Activated T-helper 17 cell treated with anti-CD3 and anti-CD28 coated beads, Interleukin-2, amount 50 U/mL, for 72 hours (primary cell): ENCODE data around the gene COPE. TPM values are rescaled to one million over a fixed set of nuclear protein-coding genes. Genes with fewer than 3 reads are reported as not detected.
A peak's percentile ranks its signal among the peaks of the same experiment; 100 is the strongest.

Experiments used
- ATAC-seq: fragments of 150-1000 bp; cut with Tn5 transposase; replicated peaks from 2 replicates; pipeline ENCODE4 v1.10.0; 2021; ENCODE audit warnings: mild to moderate bottlenecking, moderate library complexity
- H3K27ac Mint-ChIP-seq: one replicate; pipeline ENCODE4 v1.8.0; 2022; ENCODE audit warnings: mixed read lengths
- H3K27me3 Mint-ChIP-seq: one replicate; pipeline ENCODE4 v1.8.0; 2022; ENCODE audit warnings: mixed read lengths
- H3K36me3 Mint-ChIP-seq: one replicate; pipeline ENCODE4 v1.8.0; 2022; ENCODE audit warnings: low read depth, mild to moderate bottlenecking, mixed read lengths
- H3K4me1 Mint-ChIP-seq: one replicate; pipeline ENCODE4 v1.8.0; 2022; ENCODE audit warnings: mixed read lengths
- H3K4me3 Mint-ChIP-seq: one replicate; pipeline ENCODE4 v1.8.0; 2022; ENCODE audit warnings: mild to moderate bottlenecking, mixed read lengths
- H3K9me3 Mint-ChIP-seq: one replicate; pipeline ENCODE4 v1.8.0; 2022; ENCODE audit warnings: mixed read lengths
- total RNA-seq, 2 donors: library from RNA; stranded (reverse); gene quantifications; one replicate each; pipeline ENCODE4 v1.2.3, GENCODE V29; 2022

The COPE gene
- total RNA-seq, 2 donors from 2014 or later = 166 to 171 TPM

- no peak for ATAC-seq
- H3K27ac Mint-ChIP-seq = no peak overlapping the region
- no peak overlapping the region for H3K4me3 Mint-ChIP-seq
- H3K9me3 Mint-ChIP-seq = no peaks in the 10 kb centered on the region
- no peaks in the 10 kb centered on the region for H3K4me1 Mint-ChIP-seq
- H3K27me3 Mint-ChIP-seq = no peaks in the 10 kb centered on the region
- no peaks in the 10 kb centered on the region for H3K36me3 Mint-ChIP-seq
These were observed 27.7 kb upstream of the COPE start for GRCh38 chr19:18946918-18947317.

GRCh38 chr19:18946335-18946734 lies 27.1 kb upstream of the COPE start:
- H3K36me3 Mint-ChIP-seq = no peaks in the 10 kb centered on the region
- no peak for ATAC-seq
- no peaks in the 10 kb centered on the region for H3K27me3 Mint-ChIP-seq
- no peaks in the 10 kb centered on the region for H3K9me3 Mint-ChIP-seq
- H3K4me1 Mint-ChIP-seq = no peaks in the 10 kb centered on the region
- no peak overlapping the region for H3K27ac Mint-ChIP-seq
- no peak overlapping the region for H3K4me3 Mint-ChIP-seq

GRCh38 chr19:18945297-18945696 lies 26.1 kb upstream of the COPE start:
- Mint-ChIP-seq H3K27ac (no peak overlapping the region), H3K4me3 (no peak overlapping the region), H3K27me3 (no peaks in the 10 kb centered on the region), H3K9me3 (no peaks in the 10 kb centered on the region), H3K4me1 (no peaks in the 10 kb centered on the region), H3K36me3 (no peaks in the 10 kb centered on the region)
- no peak for ATAC-seq

- no peak for ATAC-seq
- H3K4me1 Mint-ChIP-seq = peaks cover 4% of the 10 kb centered on the region
- H3K27me3 Mint-ChIP-seq = peaks cover 4% of the 10 kb centered on the region
- no peak overlapping the region for H3K27ac Mint-ChIP-seq
- no peaks in the 10 kb centered on the region for H3K9me3 Mint-ChIP-seq
- H3K36me3 Mint-ChIP-seq = no peaks in the 10 kb centered on the region
- no peak overlapping the region for H3K4me3 Mint-ChIP-seq
These were observed 24.3 kb upstream of the COPE start for GRCh38 chr19:18943465-18943864.

- peaks cover 4% of the 10 kb centered on the region for H3K4me1 Mint-ChIP-seq
- no peak for ATAC-seq
- no peaks in the 10 kb centered on the region for H3K9me3 Mint-ChIP-seq
- H3K27me3 Mint-ChIP-seq = peaks cover 4% of the 10 kb centered on the region
- no peaks in the 10 kb centered on the region for H3K36me3 Mint-ChIP-seq
- H3K27ac Mint-ChIP-seq = peak overlapping the region; percentile 33
- peak overlapping the region; percentile 44 for H3K4me3 Mint-ChIP-seq
These were observed 23.5 kb upstream of the COPE start for GRCh38 chr19:18942692-18943091.

- Mint-ChIP-seq H3K27me3 (peaks cover 4% of the 10 kb centered on the region), H3K4me1 (peaks cover 4% of the 10 kb centered on the region), H3K36me3 (no peaks in the 10 kb centered on the region), H3K4me3 (peak overlapping the region; percentile 44), H3K9me3 (no peaks in the 10 kb centered on the region), H3K27ac (peak overlapping the region; percentile 33)
- ATAC-seq = no peak
These were observed 22.6 kb upstream of the COPE start for GRCh38 chr19:18941628-18942354.

- H3K4me1 Mint-ChIP-seq = peaks cover 4% of the 10 kb centered on the region
- H3K9me3 Mint-ChIP-seq = no peaks in the 10 kb centered on the region
- H3K27ac Mint-ChIP-seq = no peak within 1 kb of the TSS
- peak within 1 kb of the TSS; percentile 66 for H3K4me3 Mint-ChIP-seq
- H3K36me3 Mint-ChIP-seq = no peaks in the 10 kb centered on the region
- peaks cover 4% of the 10 kb centered on the region for H3K27me3 Mint-ChIP-seq
- peak; percentile 92 for ATAC-seq
These were observed 21.8 kb upstream of the COPE start, which contains the start of gene HOMER3 for GRCh38 chr19:18940769-18941627. HOMER3 (minus strand) TSS chr19:18941217; CDS start chr19:18938982, 2,235 bp downstream.

GRCh38 chr19:18939922-18940768 lies 21.0 kb upstream of the COPE start:
- Mint-ChIP-seq H3K4me3 (peak overlapping the region; percentile 66), H3K9me3 (no peaks in the 10 kb centered on the region), H3K36me3 (no peaks in the 10 kb centered on the region), H3K27me3 (peaks cover 4% of the 10 kb centered on the region), H3K27ac (no peak overlapping the region), H3K4me1 (peaks cover 4% of the 10 kb centered on the region)
- peak; percentile 50 for ATAC-seq

- H3K4me1 Mint-ChIP-seq = peaks cover 4% of the 10 kb centered on the region
- no peaks in the 10 kb centered on the region for H3K36me3 Mint-ChIP-seq
- H3K27ac Mint-ChIP-seq = no peak overlapping the region
- no peaks in the 10 kb centered on the region for H3K9me3 Mint-ChIP-seq
- peaks cover 5% of the 10 kb centered on the region for H3K27me3 Mint-ChIP-seq
- ATAC-seq = no peak
- H3K4me3 Mint-ChIP-seq = peak overlapping the region; percentile 66
These were observed 20.0 kb upstream of the COPE start for GRCh38 chr19:18939163-18939562.

- Mint-ChIP-seq H3K4me3 (peak overlapping the region; percentile 34), H3K4me1 (peaks cover 4% of the 10 kb centered on the region), H3K27me3 (peaks cover 5% of the 10 kb centered on the region), H3K36me3 (no peaks in the 10 kb centered on the region), H3K9me3 (no peaks in the 10 kb centered on the region), H3K27ac (no peak overlapping the region)
- ATAC-seq = no peak
These were observed 14.1 kb upstream of the COPE start for GRCh38 chr19:18933297-18933696.

GRCh38 chr19:18932216-18932841 lies 13.1 kb upstream of the COPE start:
- H3K27ac Mint-ChIP-seq = no peak overlapping the region
- H3K4me3 Mint-ChIP-seq = peak overlapping the region; percentile 71

GRCh38 chr19:18931316-18932162 lies 12.4 kb upstream of the COPE start:
- no peak for ATAC-seq
- Mint-ChIP-seq H3K4me1 (peaks cover 4% of the 10 kb centered on the region), H3K4me3 (no peak overlapping the region), H3K27me3 (peaks cover 5% of the 10 kb centered on the region), H3K27ac (no peak overlapping the region), H3K36me3 (peaks cover 14% of the 10 kb centered on the region), H3K9me3 (no peaks in the 10 kb centered on the region)

More at GRCh38 chr19:18932216-18932841, 13.1 kb upstream of the COPE start:
- peak; percentile 96 for ATAC-seq
- H3K4me1 Mint-ChIP-seq = peaks cover 4% of the 10 kb centered on the region
- H3K27me3 Mint-ChIP-seq = peaks cover 5% of the 10 kb centered on the region
- H3K36me3 Mint-ChIP-seq = peaks cover 6% of the 10 kb centered on the region
- H3K9me3 Mint-ChIP-seq = no peaks in the 10 kb centered on the region

GRCh38 chr19:18929311-18929710 lies 10.1 kb upstream of the COPE start:
- H3K4me1 Mint-ChIP-seq = peaks cover 4% of the 10 kb centered on the region

More at GRCh38 chr19:18929311-18929710, 10.1 kb upstream of the COPE start:
- no peak for ATAC-seq
- Mint-ChIP-seq H3K4me3 (no peak overlapping the region), H3K27ac (no peak overlapping the region), H3K9me3 (no peaks in the 10 kb centered on the region), H3K27me3 (peaks cover 5% of the 10 kb centered on the region), H3K36me3 (peaks cover 34% of the 10 kb centered on the region)
